Erythroblast (primary cell): Measurements from ENCODE around the gene STAM2.
"Not testable (repeated sequence)": the region's sequence is repeated elsewhere in the genome, so short reads cannot be mapped to it uniquely, and the experiment has no call there.

ENCODE experiments used
- DNase-seq, 2 experiments: peaks; one replicate each; lab custom pipeline; 2025; lab: John Stamatoyannopoulos, UW
- GATA1 ChIP-seq: IDR thresholded peaks from 2 replicates; pipeline ENCODE4 v1.6.1; 2011; ENCODE audit warnings: low read depth, mild to moderate bottlenecking, control low read depth, low read length, moderate library complexity
- POLR2A ChIP-seq: IDR thresholded peaks from 2 replicates; pipeline ENCODE4 v1.6.1; 2011; ENCODE audit warnings: mild to moderate bottlenecking, low read length

STAM2 gene

DNA sequence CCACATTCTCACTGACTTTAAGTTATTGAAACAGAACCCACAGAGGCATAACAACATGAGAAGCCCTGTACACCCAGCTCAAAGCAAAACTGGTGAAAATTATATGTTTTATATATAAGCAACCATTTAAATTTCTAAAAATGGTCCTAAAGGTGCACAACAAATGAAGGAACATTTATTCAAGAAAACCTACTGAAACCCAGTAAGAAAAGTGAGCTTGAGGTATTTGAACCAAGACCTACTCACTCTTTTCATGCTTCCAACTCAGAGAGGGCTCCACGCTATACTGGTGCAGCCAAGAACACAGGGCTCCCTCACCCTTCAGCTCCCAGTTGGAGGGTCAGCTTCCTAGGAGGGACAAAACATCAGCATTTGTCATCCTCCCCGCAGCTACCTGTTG is 74.6 kb downstream of the STAM2 start:
- no peak for TF ChIP-seq POLR2A
- TF ChIP-seq GATA1: no peak
- no peak for DNase-seq

DNA sequence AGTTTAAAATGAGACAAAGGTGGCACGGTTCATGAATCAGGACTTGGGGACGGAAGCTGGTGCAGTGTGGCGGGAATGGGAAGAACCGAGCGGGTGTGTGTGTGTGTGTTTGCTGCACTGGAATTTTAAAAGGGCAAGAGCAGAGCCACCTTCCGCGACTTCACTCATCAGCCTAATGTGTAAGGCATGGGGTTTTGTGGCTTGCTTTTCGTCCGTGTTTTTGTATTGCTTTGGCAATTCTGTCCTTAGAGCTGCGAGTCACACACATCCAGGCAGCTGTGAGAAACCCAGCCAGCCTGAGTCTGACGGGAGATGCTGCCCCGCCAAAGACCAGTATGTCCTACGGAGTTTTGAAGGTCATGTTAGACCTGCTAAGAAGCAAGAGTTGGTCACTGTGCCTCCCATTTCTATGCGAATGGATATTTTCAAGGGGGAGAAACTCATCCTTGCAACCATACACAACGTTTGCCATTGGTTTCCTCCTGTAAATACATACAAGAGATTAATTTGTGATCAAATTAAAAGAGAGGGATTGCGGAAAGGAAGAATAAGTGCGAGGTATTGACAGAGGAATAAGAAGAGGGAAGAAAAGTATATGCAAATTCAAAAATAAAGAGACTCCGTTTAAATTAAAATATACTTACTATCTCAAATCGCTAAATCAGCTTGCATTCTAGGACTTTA is 76.1 kb downstream of the STAM2 start:
- no peak for DNase-seq
- TF ChIP-seq POLR2A: no peak

DNA sequence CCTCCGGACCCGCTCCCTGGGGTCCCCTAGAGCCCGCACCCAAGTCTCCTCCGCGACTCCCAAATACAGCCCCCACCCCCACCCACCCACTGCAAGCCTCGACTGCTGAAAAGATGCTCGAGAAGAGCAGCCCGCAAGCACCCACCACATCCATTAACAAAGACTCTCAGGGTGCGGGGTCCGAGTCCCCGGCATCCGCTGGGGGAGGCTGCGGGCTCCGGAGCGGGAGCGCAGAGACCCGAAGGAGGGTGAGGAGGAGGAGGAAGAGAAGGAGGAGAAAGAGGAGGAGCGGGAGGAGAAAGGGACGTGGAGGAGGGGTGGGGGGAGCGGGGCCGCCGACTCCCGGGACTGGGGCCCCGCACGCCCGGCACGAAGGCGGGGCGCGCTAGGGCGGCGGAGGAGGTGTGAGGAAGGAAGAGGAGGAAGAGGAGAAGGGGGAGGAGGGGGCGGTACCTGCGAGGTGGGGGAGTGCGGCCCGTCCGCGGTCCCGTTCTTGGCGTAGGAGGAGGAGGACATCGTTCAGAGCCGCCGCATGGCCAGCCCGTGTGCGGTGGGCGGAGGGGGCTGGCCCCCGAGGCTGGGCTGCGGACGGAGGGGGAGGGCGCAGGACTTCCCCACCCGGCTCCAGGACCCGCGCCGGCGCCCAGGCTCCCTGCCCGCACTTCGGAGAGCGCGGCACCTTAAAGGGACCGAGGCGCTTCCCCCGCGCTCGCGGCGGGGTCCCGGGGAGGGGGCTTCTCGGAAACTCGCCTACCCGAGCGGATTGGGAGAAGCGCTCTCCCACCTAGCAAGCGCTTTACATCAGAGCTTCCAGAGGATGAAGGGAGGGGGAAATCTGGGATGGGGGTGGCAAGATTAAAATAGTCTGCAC is 76.8 kb downstream of the STAM2 start, which contains the start of gene CACNB4:
Gene CACNB4, minus strand, starts transcription at position 549 of the 871 bp plus-strand sequence.
- TF ChIP-seq GATA1 (no peak), POLR2A (no peak)
- DNase-seq: no peak

DNA sequence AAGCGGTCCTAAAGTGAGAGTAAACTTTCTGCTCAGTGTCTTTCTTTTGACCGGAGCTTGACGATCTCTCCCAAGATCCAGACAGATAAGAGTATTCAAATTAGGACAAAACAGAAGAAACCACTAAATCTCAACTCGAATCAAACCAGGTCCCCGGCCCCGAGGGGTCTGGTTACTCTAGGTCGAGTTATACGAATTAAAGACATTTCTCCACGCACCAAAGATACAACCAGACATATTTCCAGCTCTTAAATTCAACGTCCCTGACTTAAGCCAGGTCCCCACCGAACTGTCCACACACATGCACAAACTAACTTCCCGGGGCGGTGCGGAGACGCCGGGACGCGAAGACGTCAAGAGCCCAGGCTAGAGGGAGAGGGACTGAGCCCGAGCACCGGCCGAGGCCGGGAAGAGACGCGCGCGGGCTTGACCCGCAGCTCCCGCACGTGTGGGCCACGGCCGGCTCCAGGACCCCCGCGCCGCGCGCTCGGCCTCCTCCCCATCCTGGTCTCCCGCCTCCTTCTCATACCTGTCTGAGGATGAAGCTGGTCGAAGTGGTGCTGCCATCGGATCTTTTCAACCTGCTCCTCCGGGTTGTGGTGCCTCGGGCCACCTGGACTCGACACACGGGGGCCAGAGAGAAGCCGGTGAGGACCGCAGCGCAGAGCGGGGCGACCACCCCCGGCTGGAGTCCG is 77.6 kb downstream of the STAM2 start:
- TF ChIP-seq GATA1 (no peak), POLR2A (no peak)
- no peak for DNase-seq

DNA sequence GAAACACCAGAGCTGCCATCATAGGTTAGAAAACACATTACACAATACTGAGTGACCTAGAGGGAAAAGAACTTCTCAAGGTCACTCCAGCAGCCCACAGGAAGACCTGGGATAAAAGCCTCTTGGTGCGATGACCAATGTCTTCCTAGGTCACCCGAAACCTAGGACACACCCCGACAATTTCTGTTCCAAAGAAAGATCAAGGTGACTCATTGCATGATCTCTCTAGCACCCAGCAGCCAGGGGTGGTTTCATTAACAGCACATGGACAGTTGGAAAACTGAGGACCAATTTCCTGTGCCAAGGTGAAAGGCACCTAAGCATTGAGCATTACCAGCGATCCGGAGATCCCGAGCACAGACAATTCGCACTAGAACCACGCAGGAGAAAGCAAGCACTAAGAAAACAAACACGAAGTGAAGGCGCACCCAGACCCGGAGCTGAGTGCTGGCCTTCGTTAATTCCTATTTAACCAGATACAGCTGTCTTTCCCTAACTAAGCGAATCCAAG is 78.2 kb downstream of the STAM2 start:
- TF ChIP-seq POLR2A (no peak), GATA1 (no peak)
- DNase-seq: no peak

DNA sequence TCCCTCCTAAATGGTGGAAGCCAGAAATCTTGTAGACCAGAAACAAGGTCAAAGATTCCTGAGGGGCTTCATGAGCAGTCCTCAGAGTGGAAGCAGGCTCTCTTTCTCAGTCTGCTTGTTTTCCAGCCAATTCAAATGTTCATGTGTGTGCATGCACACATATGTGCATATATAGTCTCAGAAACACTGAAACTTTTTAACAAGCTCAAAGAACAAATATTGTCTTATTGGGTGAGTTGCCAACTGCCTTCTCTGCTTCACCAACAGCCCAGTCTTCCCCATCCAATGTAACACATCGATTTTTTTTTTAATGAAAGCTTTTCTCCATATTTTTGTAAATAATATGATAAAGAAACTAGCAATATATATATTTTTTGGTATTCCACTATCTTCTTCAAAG is 80.4 kb downstream of the STAM2 start:
- no peak for TF ChIP-seq POLR2A
- TF ChIP-seq GATA1: no peak
- no peak for DNase-seq

DNA sequence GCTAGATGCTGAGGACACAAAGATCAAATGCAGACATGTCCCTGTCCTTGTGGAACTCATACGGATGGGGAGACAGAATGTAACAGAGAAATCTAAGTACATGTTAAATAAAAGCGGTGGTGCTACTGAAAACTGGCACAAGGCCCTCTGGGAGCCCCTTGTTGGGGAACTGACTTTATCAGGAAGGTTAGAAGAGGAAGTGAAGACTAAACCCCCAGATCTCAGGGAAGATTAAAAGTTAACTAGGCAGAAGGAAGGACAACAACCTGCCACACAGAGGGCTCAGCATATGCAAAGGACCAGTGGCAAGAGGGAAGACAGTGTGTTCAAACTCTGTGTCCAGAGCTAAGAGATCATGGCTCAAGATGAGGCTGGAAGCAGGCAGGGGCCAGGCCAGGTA is 81.5 kb downstream of the STAM2 start:
- DNase-seq: no peak
- TF ChIP-seq GATA1: no peak
- no peak for TF ChIP-seq POLR2A

DNA sequence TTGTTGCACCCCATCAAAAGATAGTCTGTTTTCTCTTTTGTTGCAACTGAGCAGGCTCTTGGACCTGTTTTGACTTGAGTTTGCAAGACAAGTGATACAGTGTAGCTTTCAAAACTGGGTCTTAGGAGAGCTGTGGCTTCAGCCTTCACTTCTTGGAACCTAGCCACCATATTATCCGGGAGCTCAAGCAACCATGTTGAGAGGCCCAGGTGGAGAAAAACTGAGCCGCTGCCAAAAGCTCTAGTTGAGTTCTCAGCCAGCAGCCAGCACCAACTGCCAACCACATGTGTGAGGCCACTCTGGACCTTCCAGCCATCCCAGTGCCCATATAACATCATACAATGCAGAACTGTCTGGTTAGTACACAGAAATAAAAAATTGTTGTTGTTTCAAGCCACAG is 82.1 kb downstream of the STAM2 start:
- DNase-seq: no peak
- TF ChIP-seq GATA1 (no peak), POLR2A (no peak)

DNA sequence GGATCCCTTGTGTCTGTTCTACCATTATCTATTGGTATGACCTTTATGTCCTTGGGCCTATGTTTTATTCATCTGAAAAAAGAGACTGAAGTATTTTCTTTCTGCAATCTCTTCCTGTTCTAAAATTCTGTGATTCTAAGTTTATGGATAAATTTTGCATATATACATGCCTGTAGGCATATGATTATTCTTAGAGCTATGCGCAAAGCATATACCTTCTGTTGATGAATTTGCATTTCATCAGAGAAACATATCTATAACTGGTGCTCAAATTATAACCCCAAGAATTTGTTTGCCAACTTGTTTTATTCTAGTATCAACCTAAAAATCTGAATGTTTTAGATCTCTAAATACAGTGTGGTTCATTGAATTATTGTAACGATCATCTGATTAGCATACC is 83.5 kb downstream of the STAM2 start:
- no peak for TF ChIP-seq POLR2A
- no peak for TF ChIP-seq GATA1
- no peak for DNase-seq

DNA sequence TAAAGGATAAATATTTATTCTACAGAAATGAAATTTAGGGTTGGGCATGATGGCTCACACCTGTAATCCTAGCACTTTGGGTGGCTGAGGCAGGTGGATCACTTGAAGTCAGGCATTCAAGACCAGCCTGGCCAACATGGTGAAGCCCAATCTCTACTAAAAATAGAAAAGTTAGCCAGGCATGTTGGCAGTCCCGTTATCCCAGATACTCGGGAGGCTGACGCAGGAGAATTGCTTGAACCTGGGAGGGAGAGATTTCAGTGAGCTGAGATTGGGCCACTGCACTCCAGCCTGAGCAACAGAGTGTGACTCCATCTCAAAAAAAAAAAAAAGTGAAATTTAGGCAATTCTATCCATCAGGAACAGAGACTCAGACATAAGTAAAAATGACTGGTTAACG is 84.8 kb downstream of the STAM2 start:
- not testable (repeated sequence) for DNase-seq

DNA sequence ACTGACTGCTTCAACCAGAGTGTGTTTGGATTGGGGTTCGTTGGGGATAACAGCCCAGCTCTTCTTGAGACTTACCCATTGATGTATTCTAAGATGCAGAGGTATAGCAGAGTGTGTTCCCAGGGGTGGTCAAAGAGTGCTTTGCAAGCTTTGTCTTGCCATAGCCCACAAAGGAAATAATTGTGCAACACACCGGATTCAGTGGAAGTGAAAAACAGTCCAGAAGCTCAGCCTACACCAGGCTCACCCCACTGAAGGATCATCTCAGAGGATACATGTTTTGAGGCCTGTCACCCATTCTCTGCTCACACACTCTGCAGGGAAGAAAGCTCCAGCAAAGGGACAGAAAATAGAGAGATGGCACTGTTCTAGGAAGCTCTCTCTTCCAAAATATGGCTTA is 86.3 kb downstream of the STAM2 start:
- DNase-seq: no peak
- no peak for TF ChIP-seq POLR2A
- no peak for TF ChIP-seq GATA1

DNA sequence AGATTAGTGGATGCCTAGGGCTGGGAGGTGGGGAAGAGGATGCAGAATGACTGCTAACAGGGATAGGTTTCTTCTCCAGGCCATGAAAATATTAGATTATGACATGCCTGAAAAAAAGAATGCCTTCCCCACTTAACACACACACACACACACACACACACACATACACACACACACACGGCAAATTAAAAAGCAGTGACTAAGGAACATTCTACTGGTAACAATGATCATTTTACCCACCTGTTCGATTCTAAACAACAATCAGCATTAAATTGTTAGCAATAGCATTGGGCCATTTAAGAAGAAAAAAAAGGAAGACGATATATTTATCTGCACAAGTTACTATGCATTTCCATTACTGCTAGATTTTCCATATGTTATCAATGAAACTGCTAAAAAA is 87.6 kb downstream of the STAM2 start:
- TF ChIP-seq POLR2A: no peak
- no peak for TF ChIP-seq GATA1
- DNase-seq: no peak

DNA sequence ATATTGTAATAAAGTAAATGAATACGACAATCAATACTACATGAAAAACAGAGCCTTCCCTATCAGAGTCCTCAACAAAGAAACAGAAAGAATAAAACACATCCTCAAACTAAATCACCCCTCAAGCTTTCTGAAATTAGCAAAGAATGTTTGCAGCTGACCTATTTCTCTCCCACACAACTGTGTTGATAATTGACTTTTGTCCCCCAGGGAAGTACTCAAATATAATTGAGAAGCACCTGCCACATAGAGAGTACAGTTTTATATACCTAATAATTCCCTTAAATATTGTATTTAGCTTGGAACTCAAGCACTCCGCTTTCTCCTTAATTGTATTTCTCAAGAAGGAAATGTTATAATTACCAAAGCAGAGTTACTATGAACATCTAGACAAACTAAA is 89.3 kb downstream of the STAM2 start:
- TF ChIP-seq GATA1: no peak
- TF ChIP-seq POLR2A: no peak
- DNase-seq: no peak

DNA sequence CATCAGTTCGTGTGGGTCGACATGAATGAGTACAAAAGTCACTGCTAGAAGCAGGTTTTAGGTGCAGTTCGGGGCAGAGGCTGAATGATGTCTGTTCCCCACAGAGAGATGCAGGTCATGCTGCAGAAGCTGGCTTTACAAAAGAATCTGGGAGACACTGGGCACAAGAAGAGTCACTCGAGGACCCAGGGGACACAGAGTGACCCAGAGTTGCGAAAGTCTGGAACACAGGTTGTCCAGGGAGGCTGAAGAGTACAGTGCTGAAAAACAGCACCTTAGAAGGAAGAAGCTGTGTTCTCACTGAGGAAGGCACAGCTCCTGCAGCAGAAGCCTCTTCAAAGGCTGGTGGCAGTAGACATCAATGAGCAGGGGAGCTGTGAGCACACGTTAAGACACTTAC is 91.5 kb downstream of the STAM2 start:
- no peak for TF ChIP-seq POLR2A
- DNase-seq: no peak
